ENCODE measurements around the gene ACSM4.

DNA sequence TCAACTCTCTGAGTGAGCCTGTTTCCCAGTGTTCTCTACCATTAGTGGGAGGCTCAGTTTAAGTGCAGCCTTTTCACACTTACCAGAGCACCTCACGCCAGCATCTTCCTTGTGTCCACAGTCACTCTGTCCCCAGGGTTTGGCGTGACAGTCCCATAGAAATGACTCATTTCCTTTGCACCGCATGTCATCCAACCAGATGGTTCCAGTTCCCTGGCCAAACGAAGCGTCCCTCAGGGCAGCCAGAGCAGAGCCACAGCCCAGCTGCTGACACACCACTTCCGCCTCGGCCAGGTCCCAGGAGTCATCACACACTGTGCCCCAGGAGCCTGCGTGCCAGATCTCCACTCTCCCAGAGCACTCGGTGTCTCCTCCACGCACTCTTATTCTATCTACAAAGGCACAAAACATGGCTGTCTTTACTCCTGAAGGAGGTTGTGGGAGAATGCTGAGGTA is 65.4 kb downstream of the ACSM4 start:
- TF ChIP-seq KDM1A (IDR thresholded peaks at IDR 0.05; ENCODE audit: borderline replicate concordance, low read length) (no peak), POLR2A (IDR thresholded peaks at IDR 0.05; ENCODE audit: control extremely low read depth in 1 of 2, low read depth in 2 of 2, low read length in 2 of 2) (no peak), YY1 (IDR thresholded peaks at IDR 0.05; ENCODE audit: low read depth, low read length) (no peak), CEBPB (IDR thresholded peaks at IDR 0.05; ENCODE audit: low read depth, low read length) (no peak), SP1 (IDR thresholded peaks at IDR 0.05; ENCODE audit: low read depth, low read length) (no peak), EZH2 (IDR thresholded peaks at IDR 0.05; ENCODE audit: low read depth, low read length, severe bottlenecking) (no peak), KDM4A (IDR thresholded peaks at IDR 0.05; ENCODE audit: low read depth, low read length, severe bottlenecking) (no peak), TCF12 (IDR thresholded peaks at IDR 0.05; ENCODE audit: low read depth, low read length) (no peak), SIRT6 (IDR thresholded peaks at IDR 0.05; ENCODE audit: low read length) (no peak), ZNF274 (IDR thresholded peaks at IDR 0.05; ENCODE audit: borderline replicate concordance, extremely low read depth, low read length) (no peak), MAFK (IDR thresholded peaks at IDR 0.05; ENCODE audit: low read depth, low read length) (no peak), ASH2L (IDR thresholded peaks at IDR 0.05; ENCODE audit: low read length) (no peak)
- TF ChIP-seq, protein P1, sequence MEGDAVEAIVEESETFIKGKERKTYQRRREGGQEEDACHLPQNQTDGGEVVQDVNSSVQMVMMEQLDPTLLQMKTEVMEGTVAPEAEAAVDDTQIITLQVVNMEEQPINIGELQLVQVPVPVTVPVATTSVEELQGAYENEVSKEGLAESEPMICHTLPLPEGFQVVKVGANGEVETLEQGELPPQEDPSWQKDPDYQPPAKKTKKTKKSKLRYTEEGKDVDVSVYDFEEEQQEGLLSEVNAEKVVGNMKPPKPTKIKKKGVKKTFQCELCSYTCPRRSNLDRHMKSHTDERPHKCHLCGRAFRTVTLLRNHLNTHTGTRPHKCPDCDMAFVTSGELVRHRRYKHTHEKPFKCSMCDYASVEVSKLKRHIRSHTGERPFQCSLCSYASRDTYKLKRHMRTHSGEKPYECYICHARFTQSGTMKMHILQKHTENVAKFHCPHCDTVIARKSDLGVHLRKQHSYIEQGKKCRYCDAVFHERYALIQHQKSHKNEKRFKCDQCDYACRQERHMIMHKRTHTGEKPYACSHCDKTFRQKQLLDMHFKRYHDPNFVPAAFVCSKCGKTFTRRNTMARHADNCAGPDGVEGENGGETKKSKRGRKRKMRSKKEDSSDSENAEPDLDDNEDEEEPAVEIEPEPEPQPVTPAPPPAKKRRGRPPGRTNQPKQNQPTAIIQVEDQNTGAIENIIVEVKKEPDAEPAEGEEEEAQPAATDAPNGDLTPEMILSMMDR (IDR thresholded peaks at IDR 0.05; ENCODE audit: control extremely low read depth in 1 of 3, insufficient read depth in 1 of 3, low read depth in 1 of 3, low read length in 3 of 3): no peak
- TF ChIP-seq, protein P2, sequence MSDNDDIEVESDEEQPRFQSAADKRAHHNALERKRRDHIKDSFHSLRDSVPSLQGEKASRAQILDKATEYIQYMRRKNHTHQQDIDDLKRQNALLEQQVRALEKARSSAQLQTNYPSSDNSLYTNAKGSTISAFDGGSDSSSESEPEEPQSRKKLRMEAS (IDR thresholded peaks at IDR 0.05): no peak

Measured in H1 (cell line).